Fibroblast of mammary gland (primary cell): ENCODE results near the gene PBX4.

Source experiments
- DNase-seq: peaks from one replicate; pipeline ENCODE4 v3.0.0-alpha.2; 2010; ENCODE audit warnings: low read depth
- H3K4me3 ChIP-seq: 2 replicates; pipeline ENCODE4 v1.5.1; 2011; ENCODE audit warnings: low read depth, mild to moderate bottlenecking, low read length, moderate library complexity; ENCODE audit not compliant: control insufficient read depth
- TF ChIP-seq, protein P1 (sequence below): conservative IDR thresholded peaks from 2 replicates; pipeline ENCODE4 v1.5.1; 2011; ENCODE audit warnings: low read depth, low read length, inconsistent platforms; ENCODE audit not compliant: control insufficient read depth, insufficient read depth

The PBX4 gene

DNA sequence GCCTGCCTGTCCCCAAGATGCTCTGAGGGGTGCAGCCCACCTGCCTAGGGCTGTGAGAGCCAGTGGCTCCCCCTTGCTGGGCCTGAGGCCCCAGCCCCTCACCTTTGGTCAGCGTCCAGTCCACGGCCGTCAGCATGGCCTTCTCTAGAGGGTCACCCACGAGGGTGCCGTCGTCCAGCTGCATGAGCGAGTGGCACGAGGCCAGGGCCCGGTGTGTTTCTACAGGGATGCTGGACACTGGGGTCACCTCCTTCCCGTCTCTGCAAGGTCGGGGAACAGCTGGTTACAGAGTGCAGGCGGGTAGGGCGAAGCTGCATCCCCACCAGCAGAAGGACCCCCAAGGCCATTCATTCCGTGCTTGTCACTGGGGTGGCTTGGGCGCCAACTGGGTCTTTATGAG lies 36.0 kb upstream of the PBX4 start:
- no peak for DNase-seq
- H3K4me3 ChIP-seq, result no peak overlapping the region
- TF ChIP-seq, protein P1, sequence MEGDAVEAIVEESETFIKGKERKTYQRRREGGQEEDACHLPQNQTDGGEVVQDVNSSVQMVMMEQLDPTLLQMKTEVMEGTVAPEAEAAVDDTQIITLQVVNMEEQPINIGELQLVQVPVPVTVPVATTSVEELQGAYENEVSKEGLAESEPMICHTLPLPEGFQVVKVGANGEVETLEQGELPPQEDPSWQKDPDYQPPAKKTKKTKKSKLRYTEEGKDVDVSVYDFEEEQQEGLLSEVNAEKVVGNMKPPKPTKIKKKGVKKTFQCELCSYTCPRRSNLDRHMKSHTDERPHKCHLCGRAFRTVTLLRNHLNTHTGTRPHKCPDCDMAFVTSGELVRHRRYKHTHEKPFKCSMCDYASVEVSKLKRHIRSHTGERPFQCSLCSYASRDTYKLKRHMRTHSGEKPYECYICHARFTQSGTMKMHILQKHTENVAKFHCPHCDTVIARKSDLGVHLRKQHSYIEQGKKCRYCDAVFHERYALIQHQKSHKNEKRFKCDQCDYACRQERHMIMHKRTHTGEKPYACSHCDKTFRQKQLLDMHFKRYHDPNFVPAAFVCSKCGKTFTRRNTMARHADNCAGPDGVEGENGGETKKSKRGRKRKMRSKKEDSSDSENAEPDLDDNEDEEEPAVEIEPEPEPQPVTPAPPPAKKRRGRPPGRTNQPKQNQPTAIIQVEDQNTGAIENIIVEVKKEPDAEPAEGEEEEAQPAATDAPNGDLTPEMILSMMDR, result no peak

DNA sequence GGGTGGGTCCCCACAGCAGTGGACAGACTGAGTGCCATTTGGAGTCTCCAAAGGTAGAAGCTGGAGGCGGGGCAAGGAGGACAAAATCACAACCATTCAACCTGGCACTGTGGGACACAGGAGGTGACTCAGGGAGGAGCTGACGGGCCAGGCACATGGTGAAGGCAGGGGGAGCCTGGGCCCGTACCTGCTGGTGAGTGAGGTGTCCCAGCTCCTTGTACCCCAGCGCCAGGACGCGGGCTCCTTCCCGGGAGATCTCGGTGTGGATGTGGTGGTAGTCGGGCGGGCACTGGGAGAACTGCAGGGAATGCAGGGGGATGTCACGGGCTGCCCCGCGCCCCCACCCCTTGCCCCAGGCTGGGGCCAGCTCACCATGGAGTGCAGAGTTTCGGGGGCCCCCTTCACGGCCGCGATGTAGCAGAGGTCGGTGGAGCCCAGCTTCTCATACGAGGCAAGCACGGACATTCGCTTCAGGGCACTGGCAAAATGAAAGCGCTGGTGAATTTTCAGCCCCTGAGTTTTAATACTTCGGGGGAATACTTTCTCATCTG lies 35.2 kb upstream of the PBX4 start:
- DNase-seq, result no peak
- H3K4me3 ChIP-seq, result no peak overlapping the region
- TF ChIP-seq, protein P1, result no peak

DNA sequence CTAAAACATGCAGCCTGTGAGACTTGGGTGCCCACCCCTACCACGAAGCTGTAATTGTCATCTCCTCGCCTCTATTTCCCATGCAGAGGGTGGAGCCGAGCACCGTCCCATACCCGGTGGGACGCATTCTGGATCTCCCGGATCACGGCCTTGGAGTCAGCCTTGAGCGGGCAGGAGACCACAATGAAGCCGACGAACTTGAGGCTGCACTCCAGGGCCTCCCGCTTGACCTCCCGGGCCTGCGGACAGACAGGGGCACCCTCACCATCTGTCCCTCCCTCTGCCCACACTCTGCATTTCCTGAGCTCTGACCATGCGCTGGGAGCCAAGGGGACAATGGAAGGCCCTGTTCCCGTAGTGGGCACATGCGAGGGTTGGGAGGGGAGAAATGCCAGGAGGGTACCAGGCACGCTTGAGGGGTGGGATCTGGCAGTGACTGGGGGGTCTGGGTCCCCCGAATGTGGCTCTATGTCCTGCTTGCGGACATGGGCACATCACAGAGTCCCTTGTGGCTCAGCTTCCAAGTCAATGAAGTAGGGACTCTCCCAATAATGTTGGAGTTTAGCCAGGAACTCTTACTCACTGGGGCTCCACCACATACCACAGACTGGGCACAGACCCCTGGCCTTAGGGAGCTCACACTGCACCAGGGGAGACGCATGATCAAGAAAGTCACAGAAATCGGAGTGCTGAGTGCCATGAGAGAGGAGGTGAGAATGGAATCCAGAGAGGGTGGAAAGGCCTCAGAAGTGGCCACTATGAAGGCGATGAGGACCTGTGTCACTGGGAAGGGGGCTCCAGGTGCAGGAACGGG lies 34.2 kb upstream of the PBX4 start:
- H3K4me3 ChIP-seq, result no peak overlapping the region
- peak; percentile 44 for DNase-seq
- TF ChIP-seq, protein P1, result no peak

DNA sequence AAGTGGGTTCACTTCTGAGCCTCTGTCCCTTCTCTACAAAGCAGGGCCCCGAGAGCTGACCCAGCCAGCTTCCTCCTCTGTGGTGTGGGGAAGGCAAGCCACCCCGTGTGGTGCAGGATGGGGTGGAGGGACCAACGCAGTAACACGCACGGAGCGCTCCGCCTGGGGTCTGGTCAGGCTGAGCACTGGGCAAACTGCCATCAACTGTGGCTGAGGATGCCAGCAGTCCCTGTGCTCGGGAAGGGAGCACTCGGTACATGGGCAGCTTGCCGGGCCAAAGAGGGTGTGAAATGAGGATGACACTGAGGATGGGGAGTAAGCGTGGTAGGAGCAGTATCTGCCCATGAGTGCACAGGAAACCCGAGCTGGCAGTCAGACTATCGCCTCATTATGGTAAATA lies 32.6 kb upstream of the PBX4 start:
- H3K4me3 ChIP-seq, result no peak overlapping the region
- TF ChIP-seq, protein P1, result no peak
- DNase-seq, result no peak

DNA sequence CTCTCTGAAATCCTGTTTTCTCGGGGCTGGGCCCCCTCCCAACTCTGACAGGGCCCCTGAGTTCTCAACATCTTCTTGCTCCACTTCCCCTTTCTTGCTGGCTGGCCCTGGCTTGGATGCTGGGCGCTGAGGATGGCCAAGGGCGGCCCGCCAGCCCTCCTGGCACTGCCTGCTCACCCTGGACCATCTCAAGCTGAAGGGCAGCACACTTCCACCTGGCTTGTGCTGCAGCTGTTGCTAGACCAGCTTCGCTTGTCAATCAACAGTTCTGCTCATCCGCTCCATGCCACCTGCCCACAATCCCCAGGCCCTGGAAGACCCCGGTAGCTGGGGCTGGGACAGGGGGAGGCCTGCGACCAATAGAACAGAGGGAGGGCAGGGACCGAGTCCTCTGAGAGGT lies 31.8 kb upstream of the PBX4 start:
- TF ChIP-seq, protein P1, result no peak
- H3K4me3 ChIP-seq, result no peak overlapping the region
- no peak for DNase-seq

DNA sequence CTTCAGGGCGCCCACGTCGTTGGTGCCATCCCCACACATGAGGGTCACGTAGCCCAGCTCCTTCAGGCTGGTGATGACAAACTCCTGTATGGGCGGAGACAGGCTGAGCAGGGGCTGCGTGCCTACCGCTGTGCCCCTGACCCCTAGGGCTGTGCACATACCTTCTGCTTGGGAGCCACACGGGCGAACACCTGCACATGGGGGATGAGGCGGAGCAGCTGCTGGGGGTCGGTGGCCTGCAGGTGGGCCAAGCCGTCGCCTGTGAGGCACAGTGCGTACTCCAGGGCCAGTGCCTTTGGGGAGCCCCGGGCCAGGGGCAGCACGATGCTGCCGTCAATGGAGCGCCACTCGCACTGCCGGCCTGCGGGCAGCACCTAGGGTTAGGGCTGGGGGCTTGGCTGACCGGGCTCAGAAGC lies 31.1 kb upstream of the PBX4 start:
- TF ChIP-seq, protein P1, result no peak
- no peak for DNase-seq
- H3K4me3 ChIP-seq, result no peak overlapping the region
